Activated CD4-positive, alpha-beta T cell treated with anti-CD3 and anti-CD28 coated beads for 1 hour (primary cell): ENCODE data around the gene IFT57.

Experiments used
- DNase-seq: peaks from one replicate; pipeline ENCODE4 v3.0.0-alpha.2; 2020

Gene IFT57

DNA sequence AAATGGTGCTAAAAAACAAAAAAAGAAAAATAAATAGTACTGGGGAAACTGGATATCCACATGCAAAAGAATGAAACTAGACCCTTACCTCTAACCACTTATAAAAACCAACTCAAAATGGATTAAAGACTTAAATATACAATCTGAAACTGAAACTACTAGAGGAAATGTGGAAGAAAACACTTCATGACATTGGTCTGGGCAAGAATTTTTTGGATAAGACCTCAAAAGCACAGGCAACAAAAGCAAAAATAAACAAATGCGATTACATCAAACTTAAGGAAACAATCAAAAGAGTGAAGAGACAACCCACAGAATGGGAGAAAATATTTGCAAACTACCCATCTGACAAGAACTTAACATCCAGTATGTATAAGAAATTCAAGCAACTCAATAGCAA lies 6.4 kb downstream of the IFT57 start:
- DNase-seq: no peak

DNA sequence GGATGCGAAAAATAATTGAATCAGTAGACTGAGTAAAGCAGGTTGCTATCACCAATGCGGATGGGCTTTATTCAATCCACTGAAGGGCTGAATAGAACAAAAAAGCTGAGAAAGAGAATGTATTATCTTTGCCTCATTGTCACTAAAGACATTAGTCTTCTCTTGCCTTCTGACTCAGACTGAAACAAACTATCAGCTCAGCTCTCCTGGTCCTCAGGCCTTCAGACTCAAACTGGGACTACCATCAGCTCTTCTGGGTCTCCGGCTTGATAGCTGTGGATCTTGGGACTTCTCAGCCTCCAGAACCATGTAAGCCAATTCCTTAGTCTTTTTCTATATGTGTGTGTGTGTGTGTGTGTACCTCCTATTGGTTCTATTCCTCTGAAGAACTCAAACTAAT lies 12.6 kb downstream of the IFT57 start:
- no peak for DNase-seq

DNA sequence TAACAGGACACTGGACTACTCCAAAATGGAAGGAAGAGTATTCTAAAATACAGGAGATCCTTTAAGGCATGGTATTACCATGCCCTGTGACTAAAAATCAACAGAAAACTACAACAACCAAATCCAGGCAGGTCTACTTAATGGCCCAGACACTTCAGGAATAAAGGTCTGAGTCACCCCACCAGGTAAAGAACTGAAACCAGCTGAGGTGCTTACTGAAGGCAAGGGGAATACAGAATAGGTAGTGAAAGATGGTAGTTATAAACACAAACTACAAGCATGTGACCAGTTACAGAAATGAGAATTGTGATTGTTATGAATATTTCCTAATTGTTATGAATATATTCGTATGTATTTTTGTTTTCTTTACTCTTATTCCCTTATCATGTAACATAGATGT lies 13.4 kb downstream of the IFT57 start:
- no peak for DNase-seq

DNA sequence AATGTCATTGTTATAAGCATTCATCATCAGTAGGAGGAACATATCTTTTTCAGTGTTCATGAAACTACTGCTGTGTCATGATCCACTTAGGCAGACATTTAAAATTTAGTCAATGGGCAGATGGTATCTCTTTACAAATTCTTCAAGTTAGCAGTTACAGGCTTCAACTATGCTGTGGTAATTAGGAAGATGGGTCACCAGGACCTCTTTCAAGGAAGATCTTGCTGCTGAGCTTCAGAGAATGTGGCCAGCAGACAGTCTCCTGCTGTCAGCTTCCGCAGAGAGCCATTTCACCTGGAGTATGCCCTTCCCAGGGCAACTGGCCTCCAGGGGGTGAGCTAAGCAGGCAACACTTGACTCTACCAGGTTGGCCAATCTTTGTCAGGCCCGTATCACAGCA lies 19.4 kb downstream of the IFT57 start:
- DNase-seq: no peak

- DNase-seq: no peak
These were observed 20.1 kb downstream of the IFT57 start for GRCh38 chr3:108202080-108202479.

DNA sequence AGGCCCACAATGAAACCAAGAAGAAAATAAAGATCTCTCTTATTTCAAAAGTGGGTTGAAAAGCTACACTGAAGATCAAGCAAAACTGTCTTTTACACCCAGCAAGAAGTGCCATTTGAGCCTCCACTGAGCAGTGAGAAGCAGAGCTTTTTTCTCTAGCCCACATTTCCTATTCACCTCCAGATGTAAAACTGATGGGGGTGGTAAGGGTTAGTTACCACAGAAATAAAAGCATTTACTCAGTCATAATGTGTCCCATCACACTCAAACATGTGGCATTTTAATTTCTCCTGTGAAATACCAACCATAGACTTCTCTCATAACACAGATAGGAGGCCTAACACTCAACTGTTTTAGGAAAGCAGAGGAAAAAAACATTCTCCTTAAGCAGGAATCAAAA lies 21.0 kb downstream of the IFT57 start:
- DNase-seq: no peak

DNA sequence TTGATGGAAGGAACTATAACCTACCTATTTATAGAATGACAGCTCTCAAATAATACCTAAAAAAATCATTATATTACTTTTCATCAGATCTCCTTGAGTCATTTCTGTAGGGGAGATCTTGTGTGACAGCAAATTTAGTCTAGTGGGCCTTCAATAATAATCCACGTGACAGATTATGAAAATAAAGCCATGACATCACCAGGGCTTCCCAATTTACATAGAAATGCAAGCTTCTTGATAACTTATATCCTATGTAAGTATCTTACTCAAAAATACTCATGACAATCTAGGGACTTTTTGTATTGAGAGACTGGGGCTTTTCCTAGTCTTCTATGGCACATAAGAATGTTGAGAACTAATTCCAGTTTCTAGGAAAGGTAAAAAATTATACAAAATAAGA lies 21.6 kb downstream of the IFT57 start:
- no peak for DNase-seq

DNA sequence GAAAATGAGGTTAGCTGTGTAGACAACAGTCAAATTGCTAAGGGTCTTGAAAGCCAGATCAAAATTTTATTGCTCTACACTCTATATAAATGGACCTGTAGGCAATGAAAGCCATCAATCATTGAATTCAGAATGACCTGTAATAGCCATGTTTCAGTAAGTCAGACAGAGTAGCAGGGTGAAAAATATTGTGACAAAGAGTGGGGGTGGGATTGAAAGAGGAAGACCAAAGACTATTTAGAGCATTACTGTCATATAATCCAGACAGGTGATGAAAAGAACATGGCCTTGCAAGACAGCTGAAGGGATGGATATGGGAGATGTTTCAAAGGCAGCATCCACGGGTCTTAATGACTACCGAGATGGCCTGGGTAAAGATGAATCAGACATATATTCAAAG lies 22.2 kb downstream of the IFT57 start:
- no peak for DNase-seq

- no peak for DNase-seq
These were observed 30.8 kb downstream of the IFT57 start for GRCh38 chr3:108191394-108191793.

- DNase-seq: no peak
These were observed 31.9 kb downstream of the IFT57 start for GRCh38 chr3:108190346-108190745.

DNA sequence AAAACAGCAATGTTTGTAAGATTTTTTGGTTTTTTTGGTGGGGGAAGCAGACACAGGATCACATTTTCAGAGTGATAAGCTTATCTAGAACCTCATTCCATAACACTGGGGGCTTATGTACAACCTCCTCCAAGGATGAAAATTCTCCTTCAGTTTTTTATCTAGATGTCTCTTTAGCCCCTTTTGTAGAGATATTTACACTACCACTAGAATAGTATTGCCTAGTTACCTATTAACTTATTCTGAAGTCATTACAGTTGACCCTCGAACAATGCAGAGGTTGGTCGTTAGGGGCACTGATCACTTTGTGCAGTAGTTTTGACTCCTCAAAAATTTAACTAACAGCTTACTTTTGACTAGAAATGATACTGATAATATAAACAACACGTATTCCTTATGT lies 32.8 kb downstream of the IFT57 start:
- DNase-seq: no peak

GRCh38 chr3:108185536-108185935 lies 36.7 kb downstream of the IFT57 start:
- no peak for DNase-seq

DNA sequence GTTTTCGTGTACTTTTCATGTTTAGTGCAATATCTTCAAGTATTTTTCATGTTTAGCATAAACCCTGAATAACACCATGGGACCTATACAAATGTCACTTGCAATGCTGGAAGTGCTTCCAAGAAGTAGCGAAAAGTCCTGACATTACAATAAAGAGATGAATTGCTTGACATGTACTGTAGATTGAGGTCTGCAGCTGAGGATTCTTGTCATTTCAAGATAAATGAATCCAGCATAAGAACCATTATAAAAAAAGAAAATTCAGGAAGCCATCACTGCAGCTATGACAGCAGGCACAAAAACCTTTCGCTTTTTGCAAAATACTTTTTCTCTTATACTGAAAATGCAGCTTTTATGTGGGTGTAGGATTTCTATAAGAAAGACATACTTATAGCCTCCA lies 37.4 kb downstream of the IFT57 start:
- DNase-seq: no peak

DNA sequence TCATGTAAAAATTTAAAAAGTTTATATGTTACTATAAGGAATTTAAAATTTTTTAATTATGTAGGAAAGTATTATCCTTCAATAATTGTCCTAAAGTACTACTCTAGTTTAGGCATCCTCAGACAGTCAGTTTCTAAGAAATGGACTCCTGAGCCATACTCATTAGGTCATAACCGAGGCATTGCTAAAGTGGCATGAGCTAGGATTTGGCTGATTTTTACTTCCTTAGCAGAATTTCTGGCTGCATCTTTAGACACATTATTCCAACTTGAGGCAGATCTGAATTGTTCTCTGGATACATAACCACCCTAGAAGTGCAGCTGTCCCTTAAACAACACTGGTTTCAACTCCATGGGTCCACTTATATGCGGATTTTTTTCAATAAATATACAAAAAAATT lies 38.3 kb downstream of the IFT57 start:
- no peak for DNase-seq

DNA sequence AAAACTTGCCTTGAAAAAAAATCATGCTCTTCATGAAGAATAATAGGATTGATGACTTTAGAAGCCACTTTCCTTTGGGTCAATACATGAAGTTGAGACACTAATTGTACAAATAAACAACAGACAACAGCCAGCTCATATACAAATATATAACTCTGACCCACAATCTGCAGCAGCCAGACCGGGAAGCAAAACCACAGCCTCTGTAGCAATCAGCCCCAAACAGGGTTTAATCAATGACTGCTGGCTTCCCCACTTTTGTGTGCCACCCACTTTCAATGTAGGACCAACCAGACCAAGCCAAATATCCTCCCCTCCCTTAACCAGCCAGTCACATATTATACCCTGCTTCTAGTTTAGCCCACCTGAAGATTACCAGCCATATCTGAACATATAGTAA lies 39.0 kb downstream of the IFT57 start:
- DNase-seq: no peak

DNA sequence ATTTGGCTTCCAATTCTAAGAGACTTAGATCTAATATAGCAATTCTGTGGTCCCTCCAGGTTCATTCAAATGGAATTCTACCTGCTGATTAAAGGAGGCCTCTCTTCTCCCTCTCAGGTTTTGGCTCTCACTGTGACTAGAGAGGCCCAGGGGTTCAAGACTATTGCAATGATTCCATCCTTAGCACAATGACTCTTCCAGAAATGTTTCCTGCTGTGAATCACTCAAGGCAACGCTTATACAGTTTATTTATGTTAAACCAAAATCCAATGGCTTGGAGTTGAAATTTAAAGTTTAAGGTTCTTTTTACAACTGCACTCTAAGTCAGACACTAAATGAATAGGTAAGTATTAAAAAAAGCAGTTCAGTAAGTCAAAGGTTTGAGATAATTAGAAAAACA lies 39.9 kb downstream of the IFT57 start:
- no peak for DNase-seq

GRCh38 chr3:108181172-108181571 lies 41.1 kb downstream of the IFT57 start:
- DNase-seq: no peak

- DNase-seq: no peak
These were observed 42.0 kb downstream of the IFT57 start for GRCh38 chr3:108180194-108180593.

- DNase-seq: no peak
These were observed 43.5 kb downstream of the IFT57 start for GRCh38 chr3:108178676-108179075.

DNA sequence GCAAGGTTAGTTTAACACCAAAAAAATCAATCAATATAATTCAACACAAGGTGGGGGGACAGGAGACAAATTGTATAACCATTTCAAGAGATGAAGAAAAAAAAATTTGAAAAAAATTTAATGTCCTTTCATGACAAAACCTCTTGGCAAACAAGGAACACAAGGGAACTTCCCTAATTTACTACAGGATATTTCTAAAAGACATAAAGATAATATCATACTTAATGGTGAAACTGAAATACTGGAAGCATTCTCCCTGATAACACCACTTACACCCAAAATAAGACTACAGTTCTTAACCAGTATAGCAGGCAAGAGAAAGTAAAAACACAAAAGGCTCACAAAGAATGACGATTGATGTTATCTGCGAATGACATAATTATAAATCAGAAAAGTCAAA lies 44.7 kb downstream of the IFT57 start:
- DNase-seq: no peak

DNA sequence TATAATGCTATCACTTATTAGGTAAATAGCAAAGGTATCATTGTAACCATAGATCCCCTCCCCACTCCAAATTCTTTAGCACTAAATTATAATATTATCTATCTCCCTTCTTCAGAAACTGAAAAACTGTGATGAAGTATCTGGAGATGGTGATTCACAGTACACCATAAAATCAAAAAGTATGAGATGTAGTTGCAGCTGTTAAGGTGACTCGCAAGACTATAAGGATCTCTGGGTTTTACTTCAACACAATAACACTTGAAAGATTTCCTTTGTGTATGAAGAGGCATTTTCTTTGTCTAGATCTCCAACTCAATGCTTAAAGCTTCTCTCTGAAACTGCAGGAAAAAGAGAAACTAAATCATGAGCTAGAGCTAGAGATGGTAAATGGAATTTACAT lies 46.9 kb downstream of the IFT57 start:
- no peak for DNase-seq

- DNase-seq: no peak
These were observed 51.1 kb downstream of the IFT57 start for GRCh38 chr3:108171106-108171505.

GRCh38 chr3:108164391-108164790 lies 57.8 kb downstream of the IFT57 start:
- no peak for DNase-seq

DNA sequence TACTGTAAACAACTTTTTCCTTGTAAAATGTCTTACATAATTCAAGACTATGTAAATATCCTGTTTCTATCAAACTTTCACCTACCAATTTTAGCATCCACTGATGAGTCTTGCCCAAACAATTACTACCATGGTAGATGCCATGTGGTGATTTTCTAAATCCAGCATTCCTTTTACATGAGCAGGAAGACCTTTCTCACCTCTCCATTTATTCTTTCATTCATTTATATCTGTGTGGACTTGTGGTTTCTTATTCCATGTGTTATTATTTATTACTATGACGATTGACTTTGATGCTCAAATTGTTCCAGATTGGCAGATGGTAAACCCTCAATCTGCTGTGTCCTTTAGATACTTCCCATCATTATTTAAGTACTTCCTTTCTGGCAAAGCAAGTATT lies 62.4 kb downstream of the IFT57 start:
- DNase-seq: no peak

DNA sequence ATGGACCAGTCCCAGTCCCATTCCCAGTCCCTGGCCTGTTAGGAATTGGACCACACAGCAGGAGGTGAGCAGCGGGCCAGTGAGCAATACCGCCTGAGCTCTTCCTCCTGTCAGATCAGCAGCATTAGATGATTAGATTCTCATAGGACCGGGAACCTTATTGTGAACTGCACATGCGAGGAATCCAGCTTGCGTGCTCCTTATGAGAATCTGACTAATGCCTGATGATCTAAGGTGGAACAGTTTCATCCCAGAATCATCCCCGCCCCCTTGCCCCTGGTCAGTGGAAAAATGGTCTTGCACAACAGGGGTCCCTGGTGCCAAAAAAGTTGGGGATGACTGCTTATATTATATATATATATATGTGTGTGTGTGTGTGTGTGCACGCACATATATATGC lies 63.1 kb downstream of the IFT57 start:
- no peak for DNase-seq

GRCh38 chr3:108158251-108158650 lies 64.0 kb downstream of the IFT57 start:
- DNase-seq: no peak
